Fibroblast of lung (primary cell): Measurements from ENCODE around the gene CHST15.

Experiments
- EZH2 ChIP-seq: IDR thresholded peaks from 2 replicates; pipeline ENCODE4 v1.5.1; 2012; ENCODE audit warnings: low read length, control low read depth, mild to moderate bottlenecking; ENCODE audit errors: missing control alignments
- TF ChIP-seq, protein P1 (sequence below), 2 donors: IDR thresholded peaks in 1 of 2; conservative IDR thresholded peaks in 1 of 2; 1 replicate in 1 of 2; 2 replicates in 1 of 2; pipeline ENCODE4 v1.5.1; 2011 to 2012; ENCODE audit warnings: low read length in 2 of 2, control low read depth in 1 of 2, inconsistent platforms in 1 of 2, low read depth in 1 of 2, mild to moderate bottlenecking in 1 of 2

DNA sequence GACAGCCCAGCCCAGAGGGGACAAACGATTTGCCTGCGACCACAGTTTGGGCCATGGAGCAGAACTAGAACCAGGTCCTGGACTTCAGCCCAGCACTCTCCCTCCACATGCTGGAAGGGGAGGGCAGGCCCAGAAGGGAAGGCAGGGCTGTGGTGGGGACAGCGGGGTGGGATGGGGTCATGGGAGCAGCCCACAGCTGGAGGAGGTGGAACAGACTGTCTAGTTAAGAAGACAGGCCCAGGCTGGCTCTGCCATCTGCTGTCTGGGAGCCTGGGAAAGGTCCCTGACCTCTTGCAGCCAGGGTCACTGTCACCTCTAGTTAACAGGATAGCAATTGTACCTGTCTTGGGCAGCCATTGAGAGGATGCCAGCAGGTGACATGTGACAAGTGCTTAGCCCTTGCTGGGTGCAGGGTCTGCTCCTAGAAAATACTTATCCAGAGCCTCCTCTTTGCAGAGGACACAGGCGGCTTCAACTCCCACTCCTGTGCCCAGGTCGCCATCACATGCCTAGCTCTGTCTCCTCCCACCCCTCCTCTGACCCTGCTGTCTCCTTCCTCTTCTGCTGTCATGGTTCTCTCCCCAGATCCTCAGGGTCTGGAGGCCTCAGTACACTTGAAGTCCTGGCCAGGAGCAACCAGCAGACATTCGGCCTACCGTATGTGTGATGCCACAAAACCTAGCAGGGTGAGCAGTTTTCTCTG, 37.0 kb upstream of the CHST15 start:
- TF ChIP-seq, protein P1, sequence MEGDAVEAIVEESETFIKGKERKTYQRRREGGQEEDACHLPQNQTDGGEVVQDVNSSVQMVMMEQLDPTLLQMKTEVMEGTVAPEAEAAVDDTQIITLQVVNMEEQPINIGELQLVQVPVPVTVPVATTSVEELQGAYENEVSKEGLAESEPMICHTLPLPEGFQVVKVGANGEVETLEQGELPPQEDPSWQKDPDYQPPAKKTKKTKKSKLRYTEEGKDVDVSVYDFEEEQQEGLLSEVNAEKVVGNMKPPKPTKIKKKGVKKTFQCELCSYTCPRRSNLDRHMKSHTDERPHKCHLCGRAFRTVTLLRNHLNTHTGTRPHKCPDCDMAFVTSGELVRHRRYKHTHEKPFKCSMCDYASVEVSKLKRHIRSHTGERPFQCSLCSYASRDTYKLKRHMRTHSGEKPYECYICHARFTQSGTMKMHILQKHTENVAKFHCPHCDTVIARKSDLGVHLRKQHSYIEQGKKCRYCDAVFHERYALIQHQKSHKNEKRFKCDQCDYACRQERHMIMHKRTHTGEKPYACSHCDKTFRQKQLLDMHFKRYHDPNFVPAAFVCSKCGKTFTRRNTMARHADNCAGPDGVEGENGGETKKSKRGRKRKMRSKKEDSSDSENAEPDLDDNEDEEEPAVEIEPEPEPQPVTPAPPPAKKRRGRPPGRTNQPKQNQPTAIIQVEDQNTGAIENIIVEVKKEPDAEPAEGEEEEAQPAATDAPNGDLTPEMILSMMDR (conservative IDR thresholded peaks at IDR 0.05 in 1 of 2, IDR thresholded peaks at IDR 0.05 in 1 of 2; ENCODE audit: low read depth in 1 of 2, low read length in 2 of 2): no peak
- no peak for TF ChIP-seq EZH2
